ENCODE data around the gene ANKRD37. TPM values are rescaled to one million over a fixed set of nuclear protein-coding genes. Genes with fewer than 3 reads are reported as not detected.
"Not testable (repeated sequence)": the region's sequence is repeated elsewhere in the genome, so short reads cannot be mapped to it uniquely, and the experiment has no call there.

Gene ANKRD37
- total RNA-seq, 1 donor from 2014 or later = 0.98 TPM

DNA sequence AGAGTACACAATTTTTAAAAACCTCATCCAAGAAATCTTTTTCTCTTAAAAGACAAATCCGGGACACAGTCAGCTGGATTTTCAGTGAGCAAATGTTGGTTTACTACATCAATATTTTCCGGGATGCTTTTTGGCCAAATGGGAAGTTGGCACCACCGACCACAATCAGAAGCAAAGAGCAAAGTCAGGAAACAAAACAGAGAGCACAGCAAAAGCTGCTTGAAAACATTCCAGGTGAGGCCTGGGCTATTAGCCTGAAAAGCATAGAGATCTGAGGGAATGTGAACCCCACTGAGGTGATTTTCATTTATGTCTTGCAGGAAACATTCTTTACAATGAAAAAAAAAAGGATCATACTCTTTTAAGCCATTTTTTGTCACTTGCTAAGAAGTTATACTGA is 34.8 kb upstream of the ANKRD37 start:
- no peaks in the 10 kb centered on the region for H3K9me3 Mint-ChIP-seq
- no peak overlapping the region for H3K27ac Mint-ChIP-seq (ENCODE audit: unreplicated experiment)
- TF ChIP-seq, protein P1, sequence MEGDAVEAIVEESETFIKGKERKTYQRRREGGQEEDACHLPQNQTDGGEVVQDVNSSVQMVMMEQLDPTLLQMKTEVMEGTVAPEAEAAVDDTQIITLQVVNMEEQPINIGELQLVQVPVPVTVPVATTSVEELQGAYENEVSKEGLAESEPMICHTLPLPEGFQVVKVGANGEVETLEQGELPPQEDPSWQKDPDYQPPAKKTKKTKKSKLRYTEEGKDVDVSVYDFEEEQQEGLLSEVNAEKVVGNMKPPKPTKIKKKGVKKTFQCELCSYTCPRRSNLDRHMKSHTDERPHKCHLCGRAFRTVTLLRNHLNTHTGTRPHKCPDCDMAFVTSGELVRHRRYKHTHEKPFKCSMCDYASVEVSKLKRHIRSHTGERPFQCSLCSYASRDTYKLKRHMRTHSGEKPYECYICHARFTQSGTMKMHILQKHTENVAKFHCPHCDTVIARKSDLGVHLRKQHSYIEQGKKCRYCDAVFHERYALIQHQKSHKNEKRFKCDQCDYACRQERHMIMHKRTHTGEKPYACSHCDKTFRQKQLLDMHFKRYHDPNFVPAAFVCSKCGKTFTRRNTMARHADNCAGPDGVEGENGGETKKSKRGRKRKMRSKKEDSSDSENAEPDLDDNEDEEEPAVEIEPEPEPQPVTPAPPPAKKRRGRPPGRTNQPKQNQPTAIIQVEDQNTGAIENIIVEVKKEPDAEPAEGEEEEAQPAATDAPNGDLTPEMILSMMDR (conservative IDR thresholded peaks at IDR 0.05) = no peak
- no peak for DNase-seq (ENCODE audit: low read depth, low spot score)
- no peaks in the 10 kb centered on the region for H3K27me3 Mint-ChIP-seq (ENCODE audit: low read depth)
- H3K36me3 Mint-ChIP-seq (ENCODE audit: low read depth) = peaks cover 4% of the 10 kb centered on the region
- no peaks in the 10 kb centered on the region for H3K4me1 Mint-ChIP-seq
- no peak overlapping the region for H3K4me3 Mint-ChIP-seq

DNA sequence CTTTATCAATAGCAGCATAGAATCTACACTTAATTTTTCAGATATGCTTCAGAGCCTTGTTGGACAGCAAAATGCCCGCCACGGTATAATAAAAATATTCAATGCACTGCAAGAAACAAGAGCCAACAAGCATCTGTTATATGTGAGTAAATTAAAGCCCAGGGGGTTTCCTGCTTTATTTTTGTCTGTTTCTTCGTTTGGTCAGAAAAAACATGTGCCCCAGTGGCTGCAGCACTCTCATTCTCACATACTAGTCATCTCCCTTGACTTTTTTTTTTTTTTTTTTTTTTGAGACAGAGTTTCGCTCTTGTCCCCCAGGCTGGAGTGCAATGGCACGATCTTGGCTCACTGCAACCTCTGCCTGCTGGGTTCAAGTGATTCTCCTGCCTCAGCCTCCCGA is 34.1 kb upstream of the ANKRD37 start:
- not testable (repeated sequence) for H3K4me1 Mint-ChIP-seq; H3K4me3 Mint-ChIP-seq; H3K9me3 Mint-ChIP-seq; DNase-seq (ENCODE audit: low read depth, low spot score); H3K27me3 Mint-ChIP-seq (ENCODE audit: low read depth); H3K36me3 Mint-ChIP-seq (ENCODE audit: low read depth); H3K27ac Mint-ChIP-seq (ENCODE audit: unreplicated experiment)

DNA sequence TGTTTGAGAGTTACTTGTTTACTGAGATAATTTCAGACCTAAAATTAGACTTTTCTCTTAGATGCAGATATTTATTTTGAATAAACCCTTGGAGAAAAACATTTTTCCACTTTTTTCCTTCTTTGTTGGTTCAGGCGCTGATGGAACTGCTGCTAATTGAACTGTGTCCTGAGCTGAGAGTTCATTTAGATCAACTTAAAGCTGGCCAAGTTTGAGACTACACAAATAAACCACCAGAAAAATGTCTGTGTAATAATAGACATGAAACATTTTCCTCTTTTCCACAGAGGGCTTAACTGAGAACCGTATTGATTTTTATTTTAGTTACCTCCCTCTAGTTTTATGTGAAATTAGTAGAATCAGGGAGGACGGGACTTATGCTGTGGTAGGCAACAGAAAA is 33.4 kb upstream of the ANKRD37 start:
- no peak overlapping the region for H3K4me3 Mint-ChIP-seq
- no peak overlapping the region for H3K27ac Mint-ChIP-seq (ENCODE audit: unreplicated experiment)
- DNase-seq (ENCODE audit: low read depth, low spot score) = no peak
- TF ChIP-seq, protein P1 (conservative IDR thresholded peaks at IDR 0.05) = no peak
- H3K4me1 Mint-ChIP-seq = no peaks in the 10 kb centered on the region
- no peaks in the 10 kb centered on the region for H3K9me3 Mint-ChIP-seq
- no peaks in the 10 kb centered on the region for H3K27me3 Mint-ChIP-seq (ENCODE audit: low read depth)
- H3K36me3 Mint-ChIP-seq (ENCODE audit: low read depth) = peaks cover under 1% of the 10 kb centered on the region

DNA sequence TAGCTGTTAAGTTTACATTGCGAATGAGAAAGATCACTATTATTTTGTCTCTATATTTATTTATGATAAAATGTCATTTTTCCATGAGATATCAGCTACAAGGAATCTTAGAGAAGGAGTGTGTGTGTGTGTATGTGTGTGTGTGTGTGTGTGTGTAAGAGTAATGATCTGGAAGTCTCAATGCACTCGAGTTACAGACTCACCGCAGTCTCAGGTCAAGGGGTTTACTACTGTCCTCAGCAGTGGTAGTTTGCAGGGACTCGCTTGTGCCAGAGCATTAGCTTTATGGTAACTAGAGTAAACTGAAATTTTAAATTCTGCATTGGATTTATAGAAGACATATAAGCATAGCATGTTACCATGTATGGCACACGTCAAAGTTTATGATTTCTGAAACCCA is 31.8 kb upstream of the ANKRD37 start:
- Mint-ChIP-seq H3K4me3 (no peak overlapping the region), H3K27me3 (ENCODE audit: low read depth) (no peaks in the 10 kb centered on the region), H3K36me3 (ENCODE audit: low read depth) (peaks cover 3% of the 10 kb centered on the region), H3K27ac (ENCODE audit: unreplicated experiment) (no peak overlapping the region), H3K4me1 (peaks cover 3% of the 10 kb centered on the region), H3K9me3 (no peaks in the 10 kb centered on the region)
- TF ChIP-seq, protein P1 (conservative IDR thresholded peaks at IDR 0.05) = no peak
- DNase-seq (ENCODE audit: low read depth, low spot score) = no peak

DNA sequence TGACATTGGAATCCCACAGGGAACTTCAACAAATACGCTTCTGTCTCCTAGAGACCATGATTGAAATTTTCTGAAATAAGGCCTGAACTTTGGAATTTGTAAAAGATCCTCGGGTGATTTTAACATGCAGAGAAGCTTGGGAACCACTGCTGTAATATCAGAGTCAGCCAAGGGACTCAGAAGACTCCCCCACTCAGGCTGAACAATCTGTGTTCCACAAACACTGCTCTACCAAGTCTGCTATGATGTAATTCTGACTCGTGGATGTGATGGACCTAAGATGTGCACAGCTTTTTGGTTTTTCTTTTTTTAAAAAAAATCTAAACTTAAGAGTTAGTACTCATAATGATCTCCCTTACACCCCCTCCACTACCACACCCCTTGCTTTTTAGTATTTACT is 26.9 kb upstream of the ANKRD37 start:
- H3K27ac Mint-ChIP-seq (ENCODE audit: unreplicated experiment) = peak overlapping the region; percentile 35
- TF ChIP-seq, protein P1 (conservative IDR thresholded peaks at IDR 0.05) = no peak

DNA sequence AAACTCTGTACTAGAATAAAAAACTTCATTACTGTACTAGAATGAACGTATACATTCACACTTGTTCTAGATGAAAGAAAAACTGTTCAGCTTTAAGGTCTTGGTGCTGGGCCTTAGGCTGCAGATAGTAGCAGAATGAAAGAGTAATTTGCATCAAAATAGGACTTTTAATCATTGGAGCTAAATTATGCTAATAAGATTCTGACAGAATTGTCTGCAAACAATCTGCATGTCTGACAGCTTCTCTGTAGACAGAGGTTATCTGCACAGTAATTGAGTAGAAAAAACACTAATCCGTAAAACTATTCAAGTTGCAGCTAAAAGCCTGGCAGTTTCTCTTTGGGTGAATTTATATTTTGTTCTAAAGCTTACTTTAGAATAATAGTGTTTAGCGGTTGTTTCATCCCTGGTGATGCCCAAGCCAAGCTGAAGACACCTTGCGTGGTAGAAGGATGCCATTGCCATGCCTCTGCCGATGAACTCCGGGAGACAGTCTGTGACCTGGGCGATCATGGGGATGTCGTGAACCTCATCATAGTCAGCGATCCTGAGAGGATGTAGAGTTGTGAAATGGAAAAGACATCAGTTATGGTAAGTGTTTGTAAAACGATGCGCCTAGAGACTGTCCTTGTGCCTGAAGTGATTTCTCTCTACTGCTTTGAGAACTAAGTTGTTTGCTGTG is 26.2 kb upstream of the ANKRD37 start:
- no peaks in the 10 kb centered on the region for H3K27me3 Mint-ChIP-seq (ENCODE audit: low read depth)
- peaks cover 10% of the 10 kb centered on the region for H3K36me3 Mint-ChIP-seq (ENCODE audit: low read depth)
- H3K27ac Mint-ChIP-seq (ENCODE audit: unreplicated experiment) = no peak overlapping the region
- H3K4me1 Mint-ChIP-seq = peaks cover 14% of the 10 kb centered on the region
- no peak overlapping the region for H3K4me3 Mint-ChIP-seq
- TF ChIP-seq, protein P1 (conservative IDR thresholded peaks at IDR 0.05) = no peak
- DNase-seq (ENCODE audit: low read depth, low spot score) = no peak
- H3K9me3 Mint-ChIP-seq = no peaks in the 10 kb centered on the region

More for the DNA sequence above, 26.9 kb upstream of the ANKRD37 start:
- no peaks in the 10 kb centered on the region for H3K9me3 Mint-ChIP-seq
- no peaks in the 10 kb centered on the region for H3K27me3 Mint-ChIP-seq (ENCODE audit: low read depth)
- H3K4me1 Mint-ChIP-seq = peaks cover 14% of the 10 kb centered on the region
- no peak overlapping the region for H3K4me3 Mint-ChIP-seq
- peaks cover 9% of the 10 kb centered on the region for H3K36me3 Mint-ChIP-seq (ENCODE audit: low read depth)
- DNase-seq (ENCODE audit: low read depth, low spot score) = no peak
